C4-2B (cell line): Measurements from ENCODE around the gene BICDL1.
"Not testable (repeated sequence)": the region's sequence is repeated elsewhere in the genome, so short reads cannot be mapped to it uniquely, and the experiment has no call there.

Experiments used
- ZFX ChIP-seq: fragments of 450-650 bp; IDR thresholded peaks from 2 replicates; pipeline ENCODE4 v1.6.1; 2017
- TF ChIP-seq, protein P1 (sequence below): fragments of 450-650 bp; conservative IDR thresholded peaks from 2 replicates; pipeline ENCODE4 v1.5.1; 2017; ENCODE audit warnings: mild to moderate bottlenecking

DNA sequence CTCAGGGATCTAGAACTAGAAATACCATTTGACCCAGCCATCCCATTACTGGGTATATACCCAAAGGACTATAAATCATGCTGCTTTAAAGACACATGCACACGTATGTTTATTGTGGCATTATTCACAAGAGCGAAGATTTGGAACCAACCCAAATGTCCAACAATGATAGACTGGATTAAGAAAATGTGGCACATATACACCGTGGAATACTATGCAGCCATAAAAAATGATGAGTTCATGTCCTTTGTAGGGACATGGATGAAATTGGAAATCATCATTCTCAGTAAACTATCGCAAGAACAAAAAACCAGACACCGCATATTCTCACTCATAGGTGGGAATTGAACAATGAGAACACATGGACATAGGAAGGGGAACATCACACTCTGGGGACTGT lies 56.3 kb downstream of the BICDL1 start:
- TF ChIP-seq, protein P1, sequence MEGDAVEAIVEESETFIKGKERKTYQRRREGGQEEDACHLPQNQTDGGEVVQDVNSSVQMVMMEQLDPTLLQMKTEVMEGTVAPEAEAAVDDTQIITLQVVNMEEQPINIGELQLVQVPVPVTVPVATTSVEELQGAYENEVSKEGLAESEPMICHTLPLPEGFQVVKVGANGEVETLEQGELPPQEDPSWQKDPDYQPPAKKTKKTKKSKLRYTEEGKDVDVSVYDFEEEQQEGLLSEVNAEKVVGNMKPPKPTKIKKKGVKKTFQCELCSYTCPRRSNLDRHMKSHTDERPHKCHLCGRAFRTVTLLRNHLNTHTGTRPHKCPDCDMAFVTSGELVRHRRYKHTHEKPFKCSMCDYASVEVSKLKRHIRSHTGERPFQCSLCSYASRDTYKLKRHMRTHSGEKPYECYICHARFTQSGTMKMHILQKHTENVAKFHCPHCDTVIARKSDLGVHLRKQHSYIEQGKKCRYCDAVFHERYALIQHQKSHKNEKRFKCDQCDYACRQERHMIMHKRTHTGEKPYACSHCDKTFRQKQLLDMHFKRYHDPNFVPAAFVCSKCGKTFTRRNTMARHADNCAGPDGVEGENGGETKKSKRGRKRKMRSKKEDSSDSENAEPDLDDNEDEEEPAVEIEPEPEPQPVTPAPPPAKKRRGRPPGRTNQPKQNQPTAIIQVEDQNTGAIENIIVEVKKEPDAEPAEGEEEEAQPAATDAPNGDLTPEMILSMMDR: not testable (repeated sequence)
- TF ChIP-seq ZFX: not testable (repeated sequence)
